MM.1S (cell line): ENCODE data around the gene YPEL1.

Experiments used
- DNase-seq: peaks from one replicate; pipeline ENCODE4 v3.0.0-alpha.2; 2015
- H2AFZ ChIP-seq: fragments of 300-600 bp; sonication (generic); 2 replicates; pipeline ENCODE4 v1.6.0; 2016; ENCODE audit warnings: antibody characterized with exemption, low read length
- H3F3A ChIP-seq: fragments of 300-600 bp; sonication (generic); 2 replicates; pipeline ENCODE4 v1.6.1; 2016; ENCODE audit warnings: mild to moderate bottlenecking, antibody characterized with exemption, low read length, moderate library complexity, mixed read lengths; ENCODE audit not compliant: insufficient read depth
- H3K27ac ChIP-seq: fragments of 300-600 bp; sonication (generic); 2 replicates; pipeline ENCODE4 v1.5.1; 2016; ENCODE audit warnings: mild to moderate bottlenecking, low read length
- H3K27me3 ChIP-seq: fragments of 300-600 bp; sonication (generic); replicated peaks from 2 replicates; pipeline ENCODE4 v1.6.0; 2016; ENCODE audit warnings: low read length; ENCODE audit not compliant: insufficient read depth
- H3K36me3 ChIP-seq: fragments of 300-600 bp; sonication (generic); replicated peaks from 2 replicates; pipeline ENCODE4 v1.6.1; 2016; ENCODE audit warnings: mild to moderate bottlenecking, low read length, mixed read lengths; ENCODE audit not compliant: insufficient read depth
- H3K4me1 ChIP-seq: fragments of 300-600 bp; sonication (generic); 2 replicates; pipeline ENCODE4 v1.6.1; 2016; ENCODE audit warnings: low read length, mixed read lengths
- H3K4me2 ChIP-seq: fragments of 300-600 bp; sonication (generic); 2 replicates; pipeline ENCODE4 v1.6.0; 2016; ENCODE audit warnings: low read depth, low read length
- H3K4me3 ChIP-seq: fragments of 300-600 bp; sonication (generic); 2 replicates; pipeline ENCODE4 v1.5.1; 2016; ENCODE audit warnings: low read length, mixed read lengths
- H3K79me2 ChIP-seq: fragments of 300-600 bp; sonication (generic); 2 replicates; pipeline ENCODE4 v1.6.1; 2016; ENCODE audit warnings: mixed run types, low read length, mixed read lengths
- H3K9ac ChIP-seq: fragments of 300-600 bp; sonication (generic); 2 replicates; pipeline ENCODE4 v1.6.1; 2016; ENCODE audit warnings: low read length, mixed read lengths
- H3K9me2 ChIP-seq: fragments of 300-600 bp; sonication (generic); replicated peaks from 2 replicates; pipeline ENCODE4 v1.6.1; 2016; ENCODE audit warnings: mild to moderate bottlenecking, low read length, mixed read lengths; ENCODE audit not compliant: insufficient read depth
- H3K9me3 ChIP-seq: fragments of 300-600 bp; sonication (generic); replicated peaks from 2 replicates; pipeline ENCODE4 v1.6.1; 2016; ENCODE audit warnings: mild to moderate bottlenecking, low read length, mixed read lengths; ENCODE audit not compliant: insufficient read depth
- H4K20me1 ChIP-seq: fragments of 300-600 bp; sonication (generic); 2 replicates; pipeline ENCODE4 v1.6.1; 2016; ENCODE audit warnings: mild to moderate bottlenecking, low read length, moderate library complexity, mixed read lengths; ENCODE audit not compliant: insufficient read depth
- EZH2 ChIP-seq: fragments of 300-600 bp; sonication (generic); optimal IDR thresholded peaks from 2 replicates; pipeline ENCODE3; 2017; ENCODE audit warnings: low read depth, mild to moderate bottlenecking, antibody characterized with exemption, low read length, mixed read lengths
- EZH2phosphoT487 ChIP-seq: fragments of 300-600 bp; sonication (generic); IDR thresholded peaks from 2 replicates; pipeline ENCODE4 v1.6.1; 2018; ENCODE audit warnings: antibody characterized with exemption, low read length
- TF ChIP-seq, protein P1 (sequence below): fragments of 300-600 bp; sonication (generic); IDR thresholded peaks from 2 replicates; pipeline ENCODE4 v1.5.1; 2016; ENCODE audit warnings: antibody characterized with exemption, low read length, mixed read lengths

YPEL1 gene

DNA sequence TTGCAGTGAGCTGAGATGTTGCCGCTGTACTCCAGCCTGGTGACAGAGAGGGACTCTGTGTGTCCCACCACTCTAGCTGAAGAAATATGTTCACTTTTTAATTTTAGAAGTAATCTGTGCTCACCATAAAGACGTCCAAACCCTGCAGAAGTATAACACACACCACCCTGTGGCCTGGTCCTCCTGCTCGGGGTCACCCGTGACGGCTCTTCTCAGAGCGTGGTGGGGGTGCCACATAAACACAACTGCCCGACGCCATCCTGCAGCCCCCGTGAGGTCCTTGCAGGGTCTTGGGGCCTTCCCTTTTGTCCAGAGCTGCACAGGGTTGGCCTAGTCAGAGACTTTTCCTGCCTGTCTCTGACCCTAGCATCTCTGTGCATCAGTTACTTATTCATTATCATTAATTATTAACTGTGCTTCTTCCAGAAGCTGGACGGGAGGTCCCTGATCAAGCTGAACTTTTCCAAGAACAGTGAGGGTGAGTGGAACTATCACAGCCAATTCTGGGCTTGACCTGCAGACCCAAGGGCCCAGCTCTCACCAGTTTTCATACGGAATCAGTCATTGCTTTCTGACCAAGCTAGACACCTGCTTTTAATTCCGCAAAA lies 60.9 kb downstream of the YPEL1 start:
- no peak for DNase-seq
- Histone ChIP-seq H3K4me2 (no peak overlapping the region), H2AFZ (no peak overlapping the region), H3K4me3 (no peak overlapping the region), H3K36me3 (no peaks in the 10 kb centered on the region), H3K27ac (no peak overlapping the region), H3K4me1 (no peaks in the 10 kb centered on the region), H3F3A (no peaks in the 10 kb centered on the region), H4K20me1 (no peaks in the 10 kb centered on the region), H3K9me3 (no peaks in the 10 kb centered on the region), H3K9ac (no peak overlapping the region), H3K9me2 (no peaks in the 10 kb centered on the region), H3K79me2 (0 out of 2 replicates have a peak, but pooled peaks cover 1% of the 10 kb centered on the region), H3K27me3 (no peaks in the 10 kb centered on the region)
- no peak for TF ChIP-seq EZH2phosphoT487
- no peak for TF ChIP-seq EZH2
- TF ChIP-seq, protein P1, sequence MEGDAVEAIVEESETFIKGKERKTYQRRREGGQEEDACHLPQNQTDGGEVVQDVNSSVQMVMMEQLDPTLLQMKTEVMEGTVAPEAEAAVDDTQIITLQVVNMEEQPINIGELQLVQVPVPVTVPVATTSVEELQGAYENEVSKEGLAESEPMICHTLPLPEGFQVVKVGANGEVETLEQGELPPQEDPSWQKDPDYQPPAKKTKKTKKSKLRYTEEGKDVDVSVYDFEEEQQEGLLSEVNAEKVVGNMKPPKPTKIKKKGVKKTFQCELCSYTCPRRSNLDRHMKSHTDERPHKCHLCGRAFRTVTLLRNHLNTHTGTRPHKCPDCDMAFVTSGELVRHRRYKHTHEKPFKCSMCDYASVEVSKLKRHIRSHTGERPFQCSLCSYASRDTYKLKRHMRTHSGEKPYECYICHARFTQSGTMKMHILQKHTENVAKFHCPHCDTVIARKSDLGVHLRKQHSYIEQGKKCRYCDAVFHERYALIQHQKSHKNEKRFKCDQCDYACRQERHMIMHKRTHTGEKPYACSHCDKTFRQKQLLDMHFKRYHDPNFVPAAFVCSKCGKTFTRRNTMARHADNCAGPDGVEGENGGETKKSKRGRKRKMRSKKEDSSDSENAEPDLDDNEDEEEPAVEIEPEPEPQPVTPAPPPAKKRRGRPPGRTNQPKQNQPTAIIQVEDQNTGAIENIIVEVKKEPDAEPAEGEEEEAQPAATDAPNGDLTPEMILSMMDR, result no peak

DNA sequence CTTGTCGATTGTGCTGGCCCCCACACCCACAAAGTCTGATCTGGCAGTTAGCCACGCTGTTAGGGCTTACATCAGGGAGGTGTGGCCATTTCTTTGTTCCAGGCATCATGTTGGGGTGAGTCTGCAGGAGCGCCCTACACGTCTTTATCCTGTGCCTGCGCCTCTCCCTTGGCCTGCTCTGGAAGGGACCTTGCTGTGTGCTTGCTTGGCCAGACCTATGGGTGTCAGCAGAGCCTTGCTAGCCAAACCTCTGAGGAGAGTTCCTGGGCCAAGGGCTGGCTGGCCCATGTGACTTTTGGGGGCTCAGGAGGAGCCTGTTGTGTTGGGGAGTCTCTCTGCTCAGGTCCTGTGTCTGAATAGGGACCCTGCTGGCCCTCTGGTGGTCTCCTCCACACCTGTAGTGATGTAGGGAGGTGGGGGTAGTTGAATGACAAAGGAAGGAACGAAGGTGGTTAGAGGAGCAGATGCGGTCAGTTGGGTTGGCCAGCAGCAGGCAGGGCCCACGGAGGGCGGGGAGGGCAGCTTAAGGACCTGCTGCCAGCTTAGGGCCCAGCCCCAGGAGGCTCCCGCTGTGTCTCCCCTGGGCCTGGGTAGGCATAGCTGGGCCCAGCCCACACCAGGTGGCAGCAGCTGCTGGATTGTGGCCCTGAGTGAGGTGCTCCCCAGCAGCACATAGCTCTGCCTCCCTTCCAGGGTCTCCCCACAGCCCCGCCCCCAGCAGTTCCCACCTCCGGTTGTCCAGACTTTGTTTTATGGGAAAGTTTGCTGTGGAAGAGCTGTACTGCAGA lies 61.9 kb downstream of the YPEL1 start:
- TF ChIP-seq, protein P1, result no peak
- TF ChIP-seq EZH2 (no peak), EZH2phosphoT487 (no peak)
- H3K9ac ChIP-seq, result no peak overlapping the region
- DNase-seq, result no peak

DNA sequence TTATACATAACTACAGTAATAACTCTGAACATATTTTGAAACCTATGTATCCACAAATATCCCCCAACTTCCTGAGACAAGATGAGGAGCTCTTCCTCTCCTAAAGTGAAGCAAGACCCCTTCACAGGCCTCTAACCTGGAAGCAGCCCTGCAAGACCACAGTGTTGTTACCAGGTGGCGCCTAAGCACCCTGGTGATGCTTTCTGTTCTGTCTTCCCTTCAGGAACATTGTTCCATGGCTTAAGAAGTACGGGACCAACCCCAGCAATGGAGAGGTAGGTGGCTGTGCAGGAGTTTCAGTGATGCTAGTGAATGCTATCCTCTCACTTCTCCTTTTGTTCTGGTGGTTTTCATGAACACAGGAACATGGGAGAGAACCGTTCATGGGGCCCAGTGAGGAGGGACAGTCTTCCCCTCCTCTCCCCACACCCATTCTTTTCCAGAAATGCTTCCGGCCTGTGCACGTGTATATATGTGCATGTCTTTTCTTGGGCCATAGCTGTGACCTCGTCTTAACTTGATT lies 63.4 kb downstream of the YPEL1 start:
- Histone ChIP-seq H3K4me1 (no peaks in the 10 kb centered on the region), H2AFZ (no peak overlapping the region), H3K36me3 (no peaks in the 10 kb centered on the region), H3K27me3 (no peaks in the 10 kb centered on the region), H3K79me2 (peaks cover 11% of the 10 kb centered on the region), H3K9me2 (no peaks in the 10 kb centered on the region), H3K4me2 (no peak overlapping the region), H3K9ac (no peak overlapping the region), H4K20me1 (no peaks in the 10 kb centered on the region), H3K27ac (no peak overlapping the region), H3F3A (no peaks in the 10 kb centered on the region), H3K9me3 (no peaks in the 10 kb centered on the region), H3K4me3 (no peak overlapping the region)
- TF ChIP-seq EZH2phosphoT487, result no peak
- no peak for TF ChIP-seq EZH2
- TF ChIP-seq, protein P1, result no peak
- DNase-seq, result no peak

More for the DNA sequence above, 61.9 kb downstream of the YPEL1 start:
- Histone ChIP-seq H3K27ac (no peak overlapping the region), H3F3A (no peaks in the 10 kb centered on the region), H3K4me1 (no peaks in the 10 kb centered on the region), H3K79me2 (0 out of 2 replicates have a peak, but pooled peaks cover 3% of the 10 kb centered on the region), H3K4me3 (no peak overlapping the region), H3K27me3 (no peaks in the 10 kb centered on the region), H4K20me1 (no peaks in the 10 kb centered on the region), H3K9me2 (no peaks in the 10 kb centered on the region), H3K36me3 (no peaks in the 10 kb centered on the region), H3K9me3 (no peaks in the 10 kb centered on the region), H2AFZ (no peak overlapping the region), H3K4me2 (no peak overlapping the region)
